H9 (cell line): ENCODE data around the gene KIF26B. TPM values are rescaled to one million over a fixed set of nuclear protein-coding genes. Genes with fewer than 3 reads are reported as not detected.
A peak's percentile ranks its signal among the peaks of the same experiment; 100 is the strongest.

Source experiments
- DNase-seq: peaks from one replicate; pipeline ENCODE4 v3.0.0-alpha.2; 2017
- H2AFZ ChIP-seq: one replicate; pipeline ENCODE4 v1.6.1; 2013; ENCODE audit warnings: mild to moderate bottlenecking, low read length, control low read depth, moderate library complexity
- H2AK5ac ChIP-seq: 2 replicates; pipeline ENCODE4 v1.6.1; 2013; ENCODE audit warnings: low read length, control low read depth, mixed read lengths; ENCODE audit not compliant: insufficient read length
- H2BK120ac ChIP-seq: one replicate; pipeline ENCODE4 v1.6.1; 2013; ENCODE audit warnings: low read depth, mild to moderate bottlenecking, low read length, control low read depth, inconsistent platforms; ENCODE audit not compliant: poor library complexity, severe bottlenecking
- H2BK12ac ChIP-seq: 2 replicates; pipeline ENCODE4 v1.6.1; 2013; ENCODE audit warnings: low read length, control low read depth, mixed read lengths, low read depth; ENCODE audit not compliant: insufficient read length
- H2BK15ac ChIP-seq: 2 replicates; pipeline ENCODE4 v1.6.1; 2013; ENCODE audit warnings: low read depth, low read length, control low read depth
- H2BK20ac ChIP-seq: one replicate; pipeline ENCODE4 v1.6.1; 2013; ENCODE audit warnings: low read depth, mild to moderate bottlenecking, low read length, control low read depth, inconsistent platforms; ENCODE audit not compliant: poor library complexity, severe bottlenecking
- H2BK5ac ChIP-seq: 2 replicates; pipeline ENCODE4 v1.6.1; 2013; ENCODE audit warnings: low read length, control low read depth, mixed read lengths; ENCODE audit not compliant: insufficient read length
- H3K14ac ChIP-seq: 2 replicates; pipeline ENCODE4 v1.6.1; 2013; ENCODE audit warnings: low read length, control low read depth; ENCODE audit not compliant: insufficient read depth
- H3K18ac ChIP-seq: 2 replicates; pipeline ENCODE4 v1.6.1; 2013; ENCODE audit warnings: low read depth, mild to moderate bottlenecking, mixed read lengths, low read length, control low read depth; ENCODE audit not compliant: insufficient read length
- H3K23ac ChIP-seq: 2 replicates; pipeline ENCODE4 v1.6.1; 2013; ENCODE audit warnings: low read length, control low read depth, mixed read lengths, low read depth; ENCODE audit not compliant: insufficient read length
- H3K23me2 ChIP-seq: 2 replicates; pipeline ENCODE4 v1.6.1; 2013; ENCODE audit warnings: low read depth, mild to moderate bottlenecking, mixed read lengths, low read length, control low read depth; ENCODE audit not compliant: insufficient read length, poor library complexity, severe bottlenecking
- H3K27ac ChIP-seq: 2 replicates; pipeline ENCODE4 v1.5.1; 2013; ENCODE audit warnings: low read length, control low read depth, mixed read lengths, low read depth; ENCODE audit not compliant: insufficient read length
- H3K27me3 ChIP-seq: 2 replicates; pipeline ENCODE4 v1.6.1; 2013; ENCODE audit warnings: low read length, control low read depth, inconsistent platforms; ENCODE audit not compliant: insufficient read depth
- H3K4ac ChIP-seq: 2 replicates; pipeline ENCODE4 v1.6.1; 2013; ENCODE audit warnings: low read depth, mild to moderate bottlenecking, control low read depth, inconsistent platforms, low read length, moderate library complexity
- H3K4me1 ChIP-seq: 2 replicates; pipeline ENCODE4 v1.6.1; 2013; ENCODE audit warnings: low read length, control low read depth, inconsistent platforms; ENCODE audit not compliant: insufficient read depth
- H3K4me2 ChIP-seq: 2 replicates; pipeline ENCODE4 v1.6.1; 2013; ENCODE audit warnings: low read length, control low read depth, mixed read lengths; ENCODE audit not compliant: insufficient read length, insufficient read depth
- H3K56ac ChIP-seq: 2 replicates; pipeline ENCODE4 v1.6.1; 2013; ENCODE audit warnings: low read depth, mild to moderate bottlenecking, mixed read lengths, low read length, control low read depth; ENCODE audit not compliant: insufficient read length
- H3K79me1 ChIP-seq: 2 replicates; pipeline ENCODE4 v1.6.1; 2013; ENCODE audit warnings: low read depth, mild to moderate bottlenecking, moderate library complexity, low read length, control low read depth, inconsistent platforms; ENCODE audit not compliant: insufficient read depth, poor library complexity, severe bottlenecking
- H3K79me2 ChIP-seq: 2 replicates; pipeline ENCODE4 v1.6.1; 2013; ENCODE audit warnings: low read length, control low read depth, inconsistent platforms; ENCODE audit not compliant: insufficient read depth
- H3K9ac ChIP-seq: 2 replicates; pipeline ENCODE4 v1.6.1; 2013; ENCODE audit warnings: low read length, control low read depth, mixed read lengths; ENCODE audit not compliant: insufficient read length; ENCODE audit errors: extremely low read depth
- H3K9me3 ChIP-seq: one replicate; pipeline ENCODE4 v1.6.1; 2013; ENCODE audit warnings: low read depth, low read length, inconsistent platforms; ENCODE audit not compliant: control insufficient read depth
- H3T11ph ChIP-seq: one replicate; pipeline ENCODE4 v1.6.1; 2013; ENCODE audit warnings: mild to moderate bottlenecking, low read length, control low read depth, inconsistent platforms
- H4K20me1 ChIP-seq: one replicate; pipeline ENCODE4 v1.6.1; 2013; ENCODE audit not compliant: control insufficient read depth, insufficient read length, insufficient read depth
- H4K5ac ChIP-seq: 2 replicates; pipeline ENCODE4 v1.6.1; 2013; ENCODE audit warnings: low read depth, mild to moderate bottlenecking, mixed read lengths, low read length, control low read depth; ENCODE audit not compliant: insufficient read length
- H4K8ac ChIP-seq: replicated peaks from 2 replicates; pipeline ENCODE4 v1.6.1; 2013; ENCODE audit warnings: low read length, control low read depth, mixed read lengths, low read depth; ENCODE audit not compliant: insufficient read length
- H4K91ac ChIP-seq: 2 replicates; pipeline ENCODE4 v1.6.1; 2013; ENCODE audit warnings: low read depth, mild to moderate bottlenecking, moderate library complexity, mixed read lengths, low read length, control low read depth; ENCODE audit not compliant: insufficient read length
- H3K27ac Mint-ChIP-seq, 3 experiments: 2 replicates in 2 of 3; 3 replicates in 1 of 3; pipeline ENCODE4 v1.8.0; 2020 to 2021; ENCODE audit warnings: mixed read lengths in 3 of 3, mild to moderate bottlenecking in 1 of 3, moderate library complexity in 1 of 3
- H3K27me3 Mint-ChIP-seq: 2 replicates; pipeline ENCODE4 v1.8.0; 2021; ENCODE audit warnings: low read depth, mild to moderate bottlenecking, moderate library complexity, mixed read lengths
- H3K36me3 Mint-ChIP-seq, 3 experiments: 2 replicates in 2 of 3; 3 replicates in 1 of 3; pipeline ENCODE4 v1.8.0; 2020 to 2021; ENCODE audit warnings: low read depth in 3 of 3, mixed read lengths in 3 of 3; ENCODE audit not compliant: insufficient read depth in 1 of 3
- H3K4me1 Mint-ChIP-seq, 2 experiments: 2 replicates each; pipeline ENCODE4 v1.8.0; 2020; ENCODE audit warnings: mixed read lengths in 2 of 2
- H3K4me3 Mint-ChIP-seq, 2 experiments: 2 replicates in 1 of 2; 3 replicates in 1 of 2; pipeline ENCODE4 v1.8.0; 2020 to 2021; ENCODE audit warnings: mild to moderate bottlenecking in 2 of 2, mixed read lengths in 2 of 2, moderate library complexity in 1 of 2
- H3K9me3 Mint-ChIP-seq, 2 experiments: 2 replicates in 1 of 2; 3 replicates in 1 of 2; pipeline ENCODE4 v1.8.0; 2020; ENCODE audit warnings: mild to moderate bottlenecking in 2 of 2, mixed read lengths in 2 of 2, moderate library complexity in 1 of 2
- WGBS: extraction: QIAGEN DNeasy Blood & Tissue Kit; methylation state at CpG from one replicate; pipeline ENCODE4 v1.1.7; 2013; ENCODE audit warnings: missing lambda C conversion rate, low lambda C conversion rate, mixed read lengths; ENCODE audit not compliant: insufficient read length; ENCODE audit errors: extremely low coverage; 5-methylcytosine and 5-hydroxymethylcytosine counted together
- total RNA-seq: library from RNA; stranded (reverse); gene quantifications from 2 replicates; pipeline ENCODE4 v1.2.1, GENCODE V29; 2021
- TF ChIP-seq, protein P1 (sequence below): fragments of 200-600 bp; sonication (generic); conservative IDR thresholded peaks from 3 replicates; pipeline ENCODE4 v1.8.0; 2021; ENCODE audit warnings: antibody characterized with exemption, mild to moderate bottlenecking

KIF26B gene
- total RNA-seq, 1 experiment from 2014 or later: 0.13 TPM

DNA sequence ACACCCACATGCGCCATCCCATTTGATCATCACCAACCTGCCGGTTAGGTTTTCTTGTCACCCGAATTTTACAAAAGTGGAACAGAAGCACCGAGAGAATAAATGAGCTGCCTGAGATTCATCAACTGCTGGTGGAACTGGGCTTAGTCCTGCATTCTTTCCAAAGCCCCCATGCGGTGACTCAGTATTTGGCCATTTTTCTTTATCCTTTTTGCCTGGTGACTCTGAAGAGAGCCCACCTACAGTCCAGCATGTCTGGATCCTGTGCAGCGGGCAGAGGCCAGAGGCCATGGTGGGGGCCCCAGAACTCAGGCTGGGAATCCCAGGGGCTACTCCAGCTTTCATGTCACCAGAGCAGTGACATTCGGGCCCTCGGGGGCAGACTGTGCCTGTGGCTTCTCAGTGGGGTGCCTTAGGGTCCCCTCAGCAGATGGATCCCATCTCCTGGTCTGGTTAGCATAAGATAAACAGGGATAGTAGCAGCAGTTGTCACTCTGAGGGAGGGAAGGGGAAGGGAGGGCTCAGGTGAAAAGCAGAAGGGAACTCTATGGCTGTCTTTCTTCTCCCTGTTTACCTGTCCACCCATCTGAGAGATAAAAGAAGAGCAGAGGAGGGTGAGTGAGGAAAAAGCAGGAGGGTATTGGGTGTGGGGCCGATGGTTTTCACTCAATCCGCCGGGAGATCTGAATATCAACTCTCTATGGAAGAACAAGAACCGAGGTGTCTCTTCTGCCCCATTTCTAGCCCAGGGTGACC, 63.2 kb downstream of the KIF26B start:
- Histone ChIP-seq H3K18ac (no peak overlapping the region), H2AK5ac (no peak overlapping the region), H3K27me3 (no peaks in the 10 kb centered on the region), H3K9me3 (no peaks in the 10 kb centered on the region), H2BK15ac (no peak overlapping the region), H3K23me2 (peaks cover 3% of the 10 kb centered on the region), H3K27ac (no peak overlapping the region), H3K56ac (no peak overlapping the region), H3K14ac (no peak overlapping the region), H3K4me1 (peaks cover 3% of the 10 kb centered on the region; the same call in 1 of the 2 replicates), H4K20me1 (no peaks in the 10 kb centered on the region), H3K4ac (no peak overlapping the region), H3K79me2 (no peaks in the 10 kb centered on the region), H4K5ac (no peak overlapping the region), H3K79me1 (no peaks in the 10 kb centered on the region), H3K4me2 (no peak overlapping the region), H2BK12ac (no peak overlapping the region), H3T11ph (no peak overlapping the region), H3K23ac (no peak overlapping the region), H2BK20ac (no peak overlapping the region), H4K91ac (no peak overlapping the region), H3K9ac (no peak overlapping the region), H2AFZ (no peak overlapping the region), H2BK120ac (no peak overlapping the region), H4K8ac (no peak overlapping the region), H2BK5ac (no peak overlapping the region)
- WGBS: no CpG with 5 or more reads among the region's 12 CpGs
- peak overlapping the region in 1 of 3 experiments; percentile 44; a peak in 2 of 7 replicates for H3K27ac Mint-ChIP-seq
- peaks cover 29 to 40% of the 10 kb centered on the region in 2 experiments for H3K4me1 Mint-ChIP-seq
- no peak overlapping the region; a peak in 1 of 5 replicates for H3K4me3 Mint-ChIP-seq
- TF ChIP-seq, protein P1, sequence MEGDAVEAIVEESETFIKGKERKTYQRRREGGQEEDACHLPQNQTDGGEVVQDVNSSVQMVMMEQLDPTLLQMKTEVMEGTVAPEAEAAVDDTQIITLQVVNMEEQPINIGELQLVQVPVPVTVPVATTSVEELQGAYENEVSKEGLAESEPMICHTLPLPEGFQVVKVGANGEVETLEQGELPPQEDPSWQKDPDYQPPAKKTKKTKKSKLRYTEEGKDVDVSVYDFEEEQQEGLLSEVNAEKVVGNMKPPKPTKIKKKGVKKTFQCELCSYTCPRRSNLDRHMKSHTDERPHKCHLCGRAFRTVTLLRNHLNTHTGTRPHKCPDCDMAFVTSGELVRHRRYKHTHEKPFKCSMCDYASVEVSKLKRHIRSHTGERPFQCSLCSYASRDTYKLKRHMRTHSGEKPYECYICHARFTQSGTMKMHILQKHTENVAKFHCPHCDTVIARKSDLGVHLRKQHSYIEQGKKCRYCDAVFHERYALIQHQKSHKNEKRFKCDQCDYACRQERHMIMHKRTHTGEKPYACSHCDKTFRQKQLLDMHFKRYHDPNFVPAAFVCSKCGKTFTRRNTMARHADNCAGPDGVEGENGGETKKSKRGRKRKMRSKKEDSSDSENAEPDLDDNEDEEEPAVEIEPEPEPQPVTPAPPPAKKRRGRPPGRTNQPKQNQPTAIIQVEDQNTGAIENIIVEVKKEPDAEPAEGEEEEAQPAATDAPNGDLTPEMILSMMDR: no peak
- no peak for DNase-seq
- H3K9me3 Mint-ChIP-seq: no peaks in the 10 kb centered on the region; a peak in 1 of 5 replicates
- H3K36me3 Mint-ChIP-seq: no peaks in the 10 kb centered on the region; a peak in 1 of 7 replicates
- H3K27me3 Mint-ChIP-seq: no peaks in the 10 kb centered on the region; the same call in 1 of the 2 replicates
